Nephron (organoid): ENCODE results near the gene ELAVL2.

Experiments used
- H3K27ac Mint-ChIP-seq, 3 experiments: 2 replicates each; pipeline ENCODE4 v1.8.0; 2020; ENCODE audit warnings: mixed read lengths in 3 of 3, mild to moderate bottlenecking in 2 of 3, moderate library complexity in 1 of 3
- H3K27me3 Mint-ChIP-seq: 2 replicates; pipeline ENCODE4 v1.8.0; 2021; ENCODE audit warnings: low read depth, mild to moderate bottlenecking, moderate library complexity, mixed read lengths
- H3K36me3 Mint-ChIP-seq: 2 replicates; pipeline ENCODE4 v1.8.0; 2020; ENCODE audit warnings: low read depth, mixed read lengths
- H3K4me1 Mint-ChIP-seq: 2 replicates; pipeline ENCODE4 v1.8.0; 2020; ENCODE audit warnings: mixed read lengths
- H3K4me3 Mint-ChIP-seq, 3 experiments: 2 replicates each; pipeline ENCODE4 v1.8.0; 2020; ENCODE audit warnings: mild to moderate bottlenecking in 3 of 3, mixed read lengths in 3 of 3, moderate library complexity in 2 of 3
- H3K9me3 Mint-ChIP-seq: 2 replicates; pipeline ENCODE4 v1.8.0; 2020; ENCODE audit warnings: mixed read lengths
- TF ChIP-seq, protein P1 (sequence below), 3 experiments: fragments of 200-600 bp; sonication (generic); IDR thresholded peaks; one replicate each; pipeline ENCODE4 v1.5.0; 2021; ENCODE audit warnings: antibody characterized with exemption in 3 of 3; ENCODE audit not compliant: unreplicated experiment in 3 of 3

ELAVL2 gene

GRCh38 chr9:23746317-23746716 lies 79.7 kb downstream of the ELAVL2 start:
- no peaks in the 10 kb centered on the region for H3K9me3 Mint-ChIP-seq
- TF ChIP-seq, protein P1, sequence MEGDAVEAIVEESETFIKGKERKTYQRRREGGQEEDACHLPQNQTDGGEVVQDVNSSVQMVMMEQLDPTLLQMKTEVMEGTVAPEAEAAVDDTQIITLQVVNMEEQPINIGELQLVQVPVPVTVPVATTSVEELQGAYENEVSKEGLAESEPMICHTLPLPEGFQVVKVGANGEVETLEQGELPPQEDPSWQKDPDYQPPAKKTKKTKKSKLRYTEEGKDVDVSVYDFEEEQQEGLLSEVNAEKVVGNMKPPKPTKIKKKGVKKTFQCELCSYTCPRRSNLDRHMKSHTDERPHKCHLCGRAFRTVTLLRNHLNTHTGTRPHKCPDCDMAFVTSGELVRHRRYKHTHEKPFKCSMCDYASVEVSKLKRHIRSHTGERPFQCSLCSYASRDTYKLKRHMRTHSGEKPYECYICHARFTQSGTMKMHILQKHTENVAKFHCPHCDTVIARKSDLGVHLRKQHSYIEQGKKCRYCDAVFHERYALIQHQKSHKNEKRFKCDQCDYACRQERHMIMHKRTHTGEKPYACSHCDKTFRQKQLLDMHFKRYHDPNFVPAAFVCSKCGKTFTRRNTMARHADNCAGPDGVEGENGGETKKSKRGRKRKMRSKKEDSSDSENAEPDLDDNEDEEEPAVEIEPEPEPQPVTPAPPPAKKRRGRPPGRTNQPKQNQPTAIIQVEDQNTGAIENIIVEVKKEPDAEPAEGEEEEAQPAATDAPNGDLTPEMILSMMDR (IDR thresholded peaks at IDR 0.05; ENCODE audit: unreplicated experiment in 3 of 3) = no peak
- no peak overlapping the region for H3K27ac Mint-ChIP-seq
- no peak overlapping the region for H3K4me3 Mint-ChIP-seq
- no peaks in the 10 kb centered on the region for H3K4me1 Mint-ChIP-seq
- peaks cover 4% of the 10 kb centered on the region for H3K36me3 Mint-ChIP-seq
- H3K27me3 Mint-ChIP-seq = peaks cover 5% of the 10 kb centered on the region

- H3K27me3 Mint-ChIP-seq = peaks cover 6% of the 10 kb centered on the region
- TF ChIP-seq, protein P1 (IDR thresholded peaks at IDR 0.05; ENCODE audit: unreplicated experiment in 3 of 3) = no peak
- H3K36me3 Mint-ChIP-seq = peaks cover 2% of the 10 kb centered on the region
- no peaks in the 10 kb centered on the region for H3K9me3 Mint-ChIP-seq
- H3K4me1 Mint-ChIP-seq = no peaks in the 10 kb centered on the region
- no peak overlapping the region for H3K27ac Mint-ChIP-seq
- H3K4me3 Mint-ChIP-seq = no peak overlapping the region
Measured at GRCh38 chr9:23743036-23743435, 83.0 kb downstream of the ELAVL2 start.

DNA sequence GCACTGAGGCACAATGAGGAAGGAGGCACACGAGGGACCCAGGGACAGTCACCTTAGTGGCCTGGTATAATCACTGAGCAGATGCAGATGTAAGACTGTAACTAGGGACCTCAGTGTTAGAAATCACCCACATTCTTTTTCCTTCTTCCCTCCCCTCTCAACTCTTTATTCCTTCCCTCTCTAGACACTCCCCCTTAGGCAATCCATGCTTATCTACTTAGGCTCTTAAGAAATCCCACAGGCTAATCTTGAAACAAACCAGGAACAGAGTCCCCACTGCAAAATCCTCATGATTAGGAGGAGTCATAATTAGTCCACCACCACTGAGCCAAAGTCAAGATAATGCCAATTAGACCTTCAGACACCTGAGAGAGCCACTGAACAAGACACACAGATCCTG lies 84.7 kb downstream of the ELAVL2 start:
- no peak overlapping the region for H3K4me3 Mint-ChIP-seq
- peaks cover 6% of the 10 kb centered on the region for H3K27me3 Mint-ChIP-seq
- H3K36me3 Mint-ChIP-seq = no peaks in the 10 kb centered on the region
- no peaks in the 10 kb centered on the region for H3K4me1 Mint-ChIP-seq
- H3K9me3 Mint-ChIP-seq = no peaks in the 10 kb centered on the region
- TF ChIP-seq, protein P1 (IDR thresholded peaks at IDR 0.05; ENCODE audit: unreplicated experiment in 3 of 3) = no peak
- H3K27ac Mint-ChIP-seq = no peak overlapping the region

- Mint-ChIP-seq H3K27ac (no peak overlapping the region), H3K27me3 (peaks cover 6% of the 10 kb centered on the region), H3K4me3 (no peak overlapping the region), H3K36me3 (no peaks in the 10 kb centered on the region), H3K9me3 (no peaks in the 10 kb centered on the region), H3K4me1 (no peaks in the 10 kb centered on the region)
- TF ChIP-seq, protein P1 (IDR thresholded peaks at IDR 0.05; ENCODE audit: unreplicated experiment in 3 of 3) = no peak
Measured at GRCh38 chr9:23740531-23740930, 85.5 kb downstream of the ELAVL2 start.

DNA sequence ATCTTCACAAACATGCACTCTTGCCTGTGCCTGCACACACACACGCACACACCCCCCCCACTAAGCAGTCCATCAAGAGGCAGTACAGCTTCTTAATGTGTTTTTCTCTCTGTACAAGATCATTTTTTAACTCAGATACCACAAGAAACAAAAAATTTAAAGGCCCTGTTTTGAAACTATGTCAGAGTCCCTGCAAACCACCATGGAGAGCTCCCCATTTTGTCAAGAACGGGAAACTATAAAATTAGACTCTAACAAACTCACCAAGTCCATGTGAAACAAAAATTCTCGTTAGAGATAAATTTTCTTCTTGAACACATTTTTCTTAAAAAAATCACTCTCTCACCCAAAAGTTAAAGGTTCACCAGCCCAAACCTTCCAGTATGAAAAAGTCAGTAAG lies 86.3 kb downstream of the ELAVL2 start:
- Mint-ChIP-seq H3K9me3 (no peaks in the 10 kb centered on the region), H3K27ac (no peak overlapping the region), H3K36me3 (no peaks in the 10 kb centered on the region), H3K27me3 (peaks cover 6% of the 10 kb centered on the region), H3K4me1 (no peaks in the 10 kb centered on the region), H3K4me3 (no peak overlapping the region)
- TF ChIP-seq, protein P1 (IDR thresholded peaks at IDR 0.05; ENCODE audit: unreplicated experiment in 3 of 3) = no peak

GRCh38 chr9:23736293-23736692 lies 89.7 kb downstream of the ELAVL2 start:
- Mint-ChIP-seq H3K27ac (no peak overlapping the region), H3K9me3 (no peaks in the 10 kb centered on the region), H3K4me3 (no peak overlapping the region), H3K4me1 (peaks cover 6% of the 10 kb centered on the region), H3K36me3 (no peaks in the 10 kb centered on the region), H3K27me3 (peaks cover under 1% of the 10 kb centered on the region)
- TF ChIP-seq, protein P1 (IDR thresholded peaks at IDR 0.05; ENCODE audit: unreplicated experiment in 3 of 3) = no peak
